Karpas-422 (cell line): ENCODE results near the gene DENND5A. TPM values are rescaled to one million over a fixed set of nuclear protein-coding genes. Genes with fewer than 3 reads are reported as not detected.
"Not testable (repeated sequence)": the region's sequence is repeated elsewhere in the genome, so short reads cannot be mapped to it uniquely, and the experiment has no call there.

ENCODE experiments used
- DNase-seq: peaks from one replicate; pipeline ENCODE4 v3.0.0-alpha.2; 2015
- H2AFZ ChIP-seq: fragments of 200-600 bp; sonication (generic); 2 replicates; pipeline ENCODE4 v1.6.1; 2014; ENCODE audit warnings: antibody characterized with exemption, low read length, mixed read lengths
- H3K27ac ChIP-seq: fragments of 200-600 bp; sonication (generic); 2 replicates; pipeline ENCODE4 v1.5.1; 2014; ENCODE audit warnings: mild to moderate bottlenecking, low read length, moderate library complexity
- H3K27me3 ChIP-seq: fragments of 200-600 bp; sonication (generic); 2 replicates; pipeline ENCODE4 v1.6.1; 2014; ENCODE audit warnings: low read length, mixed read lengths
- H3K36me3 ChIP-seq: fragments of 200-600 bp; sonication (generic); 2 replicates; pipeline ENCODE4 v1.6.1; 2014; ENCODE audit warnings: low read length, mixed read lengths; ENCODE audit not compliant: insufficient read depth
- H3K4me1 ChIP-seq: fragments of 200-600 bp; sonication (generic); 2 replicates; pipeline ENCODE4 v1.6.1; 2014; ENCODE audit warnings: mild to moderate bottlenecking, low read length, mixed read lengths
- H3K4me2 ChIP-seq: fragments of 200-600 bp; sonication (generic); 2 replicates; pipeline ENCODE4 v1.6.1; 2014; ENCODE audit warnings: low read length, low read depth, mild to moderate bottlenecking; ENCODE audit not compliant: poor library complexity, severe bottlenecking
- H3K4me3 ChIP-seq: fragments of 200-600 bp; sonication (generic); 2 replicates; pipeline ENCODE4 v1.5.1; 2014; ENCODE audit warnings: mild to moderate bottlenecking, antibody characterized with exemption, low read length, mixed read lengths
- H3K79me2 ChIP-seq: fragments of 200-600 bp; sonication (generic); 2 replicates; pipeline ENCODE4 v1.6.1; 2014; ENCODE audit warnings: mild to moderate bottlenecking, low read length, mixed read lengths
- H3K9ac ChIP-seq: fragments of 200-600 bp; sonication (generic); 2 replicates; pipeline ENCODE4 v1.6.0; 2014; ENCODE audit warnings: low read length
- H3K9me2 ChIP-seq: fragments of 200-600 bp; sonication (generic), shearing (Covaris generic); replicated peaks from 2 replicates; pipeline ENCODE4 v1.6.0; 2014; ENCODE audit warnings: mild to moderate bottlenecking, low read length, moderate library complexity; ENCODE audit not compliant: insufficient read depth
- H3K9me3 ChIP-seq: fragments of 300-700, 200-600 bp; sonication (generic); 2 replicates; pipeline ENCODE4 v1.6.1; 2014; ENCODE audit warnings: low read length, mixed read lengths
- H4K20me1 ChIP-seq: fragments of 200-600 bp; sonication (generic); 2 replicates; pipeline ENCODE4 v1.6.1; 2014; ENCODE audit warnings: mild to moderate bottlenecking, antibody characterized with exemption, low read length, low read depth; ENCODE audit not compliant: insufficient read depth
- total RNA-seq: library from RNA; depleted of rRNA; stranded (reverse); fragments of >200 nt; shearing (Covaris generic); gene quantifications from 2 replicates; pipeline ENCODE4 v1.2.3, GENCODE V29; 2014; ENCODE audit warnings: low replicate concordance

Gene DENND5A
- total RNA-seq, 1 experiment from 2014 or later = 57.3 TPM

DNA sequence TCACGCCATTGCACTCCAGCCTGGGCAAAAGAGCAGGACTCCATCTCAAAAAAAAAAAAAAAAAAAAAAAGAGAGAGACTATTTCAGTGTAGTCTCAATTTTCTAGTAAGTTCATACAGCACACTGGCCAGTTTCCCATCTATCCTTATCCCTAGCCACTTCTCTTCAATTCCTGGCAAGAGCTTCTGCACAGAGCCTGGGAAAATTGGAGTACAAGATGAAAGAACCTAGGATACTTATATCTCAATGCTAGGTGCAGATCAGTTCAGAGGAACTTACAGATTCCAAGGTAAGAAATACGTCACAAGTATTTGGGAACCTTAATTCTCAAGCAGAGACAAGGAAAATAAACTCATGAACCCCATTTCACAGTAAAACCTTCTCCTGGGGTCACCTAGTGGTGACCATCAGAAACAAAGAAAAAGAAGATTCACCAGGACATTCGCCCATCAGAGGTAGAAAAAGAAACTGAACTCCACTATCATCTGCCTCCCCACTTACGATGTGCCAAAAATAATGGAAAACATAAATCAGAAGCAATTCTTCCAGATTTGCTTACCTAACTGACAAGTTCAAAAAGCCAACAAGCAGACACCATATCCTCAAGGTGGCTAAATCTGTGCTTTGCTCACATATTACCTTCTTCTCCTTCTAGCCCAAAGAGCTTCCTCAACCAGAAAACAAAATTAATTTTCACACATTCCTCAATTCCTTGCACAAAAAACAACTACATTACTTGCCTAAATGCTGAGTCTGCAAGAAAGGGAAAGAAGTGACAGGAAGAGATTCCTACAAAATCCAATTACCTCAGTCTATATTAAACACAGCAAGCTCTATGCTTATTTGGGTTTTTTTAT, 4.9 kb downstream of the DENND5A start:
- no peaks in the 10 kb centered on the region for H3K36me3 ChIP-seq

DNA sequence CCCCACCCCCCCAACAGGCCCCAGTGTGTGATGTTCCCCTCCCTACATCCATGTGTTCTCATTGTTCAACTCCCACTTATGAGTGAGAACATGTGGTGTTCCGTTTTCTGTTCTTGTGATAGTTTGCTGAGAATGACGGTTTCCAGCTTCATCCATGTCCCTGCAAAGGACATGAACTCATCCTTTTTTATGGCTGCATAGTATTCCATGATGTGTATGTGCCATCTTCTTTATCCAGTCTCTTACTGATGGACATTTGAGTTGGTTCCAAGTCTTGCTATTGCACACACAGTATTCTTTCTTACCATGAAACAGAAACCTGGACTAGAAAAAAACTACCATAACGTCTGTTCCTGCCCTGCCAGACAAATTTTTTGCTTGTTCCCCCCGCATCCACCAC, 6.9 kb downstream of the DENND5A start:
- not testable (repeated sequence) for H3K9ac ChIP-seq, H3K27ac ChIP-seq, H3K9me2 ChIP-seq, H3K9me3 ChIP-seq, H3K4me2 ChIP-seq, H3K36me3 ChIP-seq, H2AFZ ChIP-seq, H3K4me3 ChIP-seq, DNase-seq, H3K27me3 ChIP-seq
- Histone ChIP-seq H3K79me2 (peaks cover 11% of the 10 kb centered on the region), H4K20me1 (peaks cover 16% of the 10 kb centered on the region; the same call in 1 of the 2 replicates), H3K4me1 (peaks cover 14% of the 10 kb centered on the region)

More for the DNA sequence above, 4.9 kb downstream of the DENND5A start:
- Histone ChIP-seq H3K4me2 (no peak overlapping the region), H2AFZ (no peak overlapping the region), H3K4me3 (no peak overlapping the region), H3K9me2 (no peaks in the 10 kb centered on the region), H3K27ac (no peak overlapping the region), H3K4me1 (peaks cover 25% of the 10 kb centered on the region), H3K27me3 (no peaks in the 10 kb centered on the region), H3K79me2 (peaks cover 11% of the 10 kb centered on the region), H3K9me3 (no peaks in the 10 kb centered on the region), H4K20me1 (peaks cover 16% of the 10 kb centered on the region; the same call in 1 of the 2 replicates), H3K9ac (no peak overlapping the region)
- peak; percentile 43 for DNase-seq

DNA sequence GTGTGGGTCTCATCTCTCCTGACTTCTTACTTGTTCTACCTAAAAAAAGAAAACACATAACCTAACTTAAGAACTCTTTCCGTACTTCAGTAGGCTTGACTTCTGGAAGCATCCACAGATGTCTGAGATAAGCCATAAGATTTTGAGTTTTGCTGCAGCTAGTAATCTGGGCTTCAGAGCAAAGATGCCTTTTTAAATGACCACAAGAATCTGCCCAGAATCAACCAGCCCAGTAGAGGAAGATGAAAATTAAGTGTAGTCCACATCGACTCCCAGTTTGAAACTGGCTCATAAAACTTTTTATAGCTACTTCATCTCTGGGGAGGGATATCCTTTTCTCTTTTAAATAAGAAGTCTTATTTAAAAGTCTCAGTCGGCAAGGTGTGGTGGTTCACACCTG, 10.7 kb downstream of the DENND5A start:
- no peaks in the 10 kb centered on the region for H3K9me3 ChIP-seq
- no peaks in the 10 kb centered on the region for H3K9me2 ChIP-seq
- H4K20me1 ChIP-seq = peaks cover 7% of the 10 kb centered on the region; the same call in 1 of the 2 replicates
- no peaks in the 10 kb centered on the region for H3K27me3 ChIP-seq
- no peak for DNase-seq
- peaks cover 3% of the 10 kb centered on the region; the same call in 1 of the 2 replicates for H3K79me2 ChIP-seq
- H3K27ac ChIP-seq = no peak overlapping the region
- no peak overlapping the region for H3K9ac ChIP-seq
- H2AFZ ChIP-seq = no peak overlapping the region
- no peaks in the 10 kb centered on the region for H3K36me3 ChIP-seq
- peaks cover 5% of the 10 kb centered on the region for H3K4me1 ChIP-seq
- no peak overlapping the region for H3K4me2 ChIP-seq
- H3K4me3 ChIP-seq = no peak overlapping the region

GRCh38 chr11:9253086-9253485, 12.1 kb downstream of the DENND5A start:
- Histone ChIP-seq H3K9me2 (no peaks in the 10 kb centered on the region), H4K20me1 (peaks cover 12% of the 10 kb centered on the region), H3K79me2 (no peaks in the 10 kb centered on the region), H3K9ac (no peak overlapping the region), H3K27ac (no peak overlapping the region), H3K36me3 (no peaks in the 10 kb centered on the region), H3K27me3 (no peaks in the 10 kb centered on the region), H3K4me2 (no peak overlapping the region), H2AFZ (no peak overlapping the region), H3K4me3 (no peak overlapping the region), H3K4me1 (peaks cover 5% of the 10 kb centered on the region), H3K9me3 (no peaks in the 10 kb centered on the region)
- DNase-seq = no peak

GRCh38 chr11:9251311-9251710, 13.8 kb downstream of the DENND5A start:
- H3K9me2 ChIP-seq = no peaks in the 10 kb centered on the region
- peaks cover 21% of the 10 kb centered on the region for H4K20me1 ChIP-seq
- no peak overlapping the region for H2AFZ ChIP-seq
- H3K9me3 ChIP-seq = no peaks in the 10 kb centered on the region
- H3K36me3 ChIP-seq = no peaks in the 10 kb centered on the region
- peaks cover 8% of the 10 kb centered on the region for H3K4me1 ChIP-seq
- H3K9ac ChIP-seq = no peak overlapping the region
- no peaks in the 10 kb centered on the region for H3K27me3 ChIP-seq
- H3K4me3 ChIP-seq = no peak overlapping the region
- no peak overlapping the region for H3K27ac ChIP-seq
- no peaks in the 10 kb centered on the region for H3K79me2 ChIP-seq
- DNase-seq = no peak
- H3K4me2 ChIP-seq = no peak overlapping the region

- DNase-seq = no peak
- Histone ChIP-seq H3K4me2 (no peak overlapping the region), H3K36me3 (no peaks in the 10 kb centered on the region), H3K27me3 (no peaks in the 10 kb centered on the region), H3K79me2 (0 out of 2 replicates have a peak, but pooled peaks cover 3% of the 10 kb centered on the region), H3K4me1 (peaks cover 9% of the 10 kb centered on the region), H3K9me3 (no peaks in the 10 kb centered on the region), H3K9ac (no peak overlapping the region), H3K27ac (no peak overlapping the region), H4K20me1 (peaks cover 27% of the 10 kb centered on the region), H3K9me2 (no peaks in the 10 kb centered on the region), H3K4me3 (no peak overlapping the region), H2AFZ (no peak overlapping the region)
Measured at GRCh38 chr11:9250139-9250582, 15.0 kb downstream of the DENND5A start.

GRCh38 chr11:9249252-9249651, 15.9 kb downstream of the DENND5A start:
- H3K27me3 ChIP-seq = no peaks in the 10 kb centered on the region
- H3K9me2 ChIP-seq = no peaks in the 10 kb centered on the region
- peaks cover 9% of the 10 kb centered on the region for H3K4me1 ChIP-seq
- H3K9ac ChIP-seq = no peak overlapping the region
- no peak overlapping the region for H3K4me2 ChIP-seq
- peaks cover 27% of the 10 kb centered on the region for H4K20me1 ChIP-seq
- H3K4me3 ChIP-seq = no peak overlapping the region
- no peak overlapping the region for H3K27ac ChIP-seq
- no peak for DNase-seq
- H3K79me2 ChIP-seq = 0 out of 2 replicates have a peak, but pooled peaks cover 3% of the 10 kb centered on the region
- no peaks in the 10 kb centered on the region for H3K9me3 ChIP-seq
- H3K36me3 ChIP-seq = no peaks in the 10 kb centered on the region
- H2AFZ ChIP-seq = no peak overlapping the region

GRCh38 chr11:9247863-9248262, 17.3 kb downstream of the DENND5A start:
- no peak overlapping the region for H3K4me2 ChIP-seq
- peaks cover 9% of the 10 kb centered on the region for H3K4me1 ChIP-seq
- H3K36me3 ChIP-seq = no peaks in the 10 kb centered on the region
- H3K9me2 ChIP-seq = no peaks in the 10 kb centered on the region
- DNase-seq = no peak
- H4K20me1 ChIP-seq = peaks cover 27% of the 10 kb centered on the region
- no peak overlapping the region for H3K9ac ChIP-seq
- 0 out of 2 replicates have a peak, but pooled peaks cover 3% of the 10 kb centered on the region for H3K79me2 ChIP-seq
- H3K4me3 ChIP-seq = no peak overlapping the region
- H3K27ac ChIP-seq = no peak overlapping the region
- no peaks in the 10 kb centered on the region for H3K9me3 ChIP-seq
- no peak overlapping the region for H2AFZ ChIP-seq
- no peaks in the 10 kb centered on the region for H3K27me3 ChIP-seq
